IMR-90 (cell line): ENCODE measurements around the gene MAD2L2. TPM values are rescaled to one million over a fixed set of nuclear protein-coding genes. Genes with fewer than 3 reads are reported as not detected.

ENCODE experiments used
- ATAC-seq: fragments of 200-7000 bp; cut with Tn5 transposase; 2 replicates; pipeline ENCODE4 v1.9.1; 2020; ENCODE audit warnings: low read depth, mild to moderate bottlenecking, moderate library complexity
- BruUV-seq: library from RNA; stranded (reverse); fragments of 400-500 nt; replicated peaks from 2 replicates; lab custom pipeline; 2021; lab: Mats Ljungman, UMichigan
- CTCF ChIA-PET: fragments of 300-600 bp; formaldehyde crosslinking; extraction: SDS; loops from one replicate; lab custom pipeline; 2021; ENCODE audit warnings: antibody characterized with exemption; lab: Yijun Ruan, JAX
- POLR2A ChIA-PET: fragments of 300-600 bp; sonication (Branson Sonifier 250); formaldehyde crosslinking; loops from one replicate; lab custom pipeline; 2022; ENCODE audit warnings: antibody characterized with exemption; ENCODE audit not compliant: unreplicated experiment; lab: Charles Lee
- DNase-seq: peaks from one replicate; pipeline ENCODE4 v3.0.0; 2013
- H2AFZ ChIP-seq: replicated peaks from 2 replicates; pipeline ENCODE3; 2013; ENCODE audit warnings: low read length, mild to moderate bottlenecking; ENCODE audit not compliant: poor library complexity
- H2AK5ac ChIP-seq: 2 replicates; pipeline ENCODE4 v1.6.1; 2013; ENCODE audit warnings: low read depth, low read length, inconsistent platforms
- H2AK9ac ChIP-seq: replicated peaks from 2 replicates; pipeline ENCODE3; 2013; ENCODE audit warnings: mild to moderate bottlenecking, low read depth, low read length, moderate library complexity; ENCODE audit not compliant: poor library complexity
- H2BK120ac ChIP-seq: 2 replicates; pipeline ENCODE4 v1.6.1; 2013; ENCODE audit warnings: low read depth, low read length, inconsistent platforms
- H2BK15ac ChIP-seq: 3 replicates; pipeline ENCODE4 v1.6.1; 2013; ENCODE audit warnings: low read depth, low read length, inconsistent platforms
- H2BK20ac ChIP-seq: 2 replicates; pipeline ENCODE4 v1.6.1; 2013; ENCODE audit warnings: low read depth, mild to moderate bottlenecking, inconsistent platforms, low read length, moderate library complexity
- H2BK5ac ChIP-seq: 2 replicates; pipeline ENCODE4 v1.6.1; 2013; ENCODE audit warnings: mild to moderate bottlenecking, low read depth, low read length, inconsistent platforms; ENCODE audit not compliant: poor library complexity, severe bottlenecking
- H3K14ac ChIP-seq: replicated peaks from 2 replicates; pipeline ENCODE4 v1.6.1; 2013; ENCODE audit warnings: low read depth, low read length, inconsistent platforms
- H3K18ac ChIP-seq: 2 replicates; pipeline ENCODE4 v1.6.1; 2013; ENCODE audit warnings: low read depth, low read length, control low read depth
- H3K23ac ChIP-seq: 2 replicates; pipeline ENCODE4 v1.6.1; 2013; ENCODE audit warnings: low read depth, low read length, inconsistent platforms
- H3K27ac ChIP-seq: 2 replicates; pipeline ENCODE4 v1.5.1; 2013; ENCODE audit warnings: mild to moderate bottlenecking, control low read depth, low read length; ENCODE audit not compliant: insufficient read depth
- H3K27me3 ChIP-seq: 2 replicates; pipeline ENCODE4 v1.6.1; 2013; ENCODE audit warnings: low read length; ENCODE audit not compliant: control insufficient read depth, insufficient read depth
- H3K36me3 ChIP-seq: 2 replicates; pipeline ENCODE4 v1.6.1; 2013; ENCODE audit warnings: low read length, mixed read lengths; ENCODE audit not compliant: control insufficient read depth, insufficient read depth
- H3K4ac ChIP-seq: 2 replicates; pipeline ENCODE4 v1.6.1; 2013; ENCODE audit warnings: low read depth, low read length, inconsistent platforms
- H3K4me1 ChIP-seq: 2 replicates; pipeline ENCODE4 v1.6.1; 2013; ENCODE audit warnings: low read length, mixed read lengths; ENCODE audit not compliant: control insufficient read depth, insufficient read depth
- H3K4me2 ChIP-seq: 2 replicates; pipeline ENCODE4 v1.6.1; 2013; ENCODE audit warnings: low read depth, mild to moderate bottlenecking, control low read depth, low read length, moderate library complexity
- H3K4me3 ChIP-seq: 2 replicates; pipeline ENCODE4 v1.5.1; 2013; ENCODE audit warnings: low read depth, mild to moderate bottlenecking, control low read depth, low read length, moderate library complexity; ENCODE audit not compliant: insufficient read depth
- H3K56ac ChIP-seq: 2 replicates; pipeline ENCODE4 v1.6.1; 2013; ENCODE audit warnings: low read length, inconsistent platforms; ENCODE audit not compliant: insufficient read depth; ENCODE audit errors: extremely low read depth
- H3K79me1 ChIP-seq, 2 experiments: 2 replicates each; pipeline ENCODE4 v1.6.1; 2013; ENCODE audit warnings: low read length in 2 of 2, inconsistent platforms in 1 of 2, low read depth in 1 of 2
- H3K9ac ChIP-seq: 2 replicates; pipeline ENCODE4 v1.6.1; 2013; ENCODE audit warnings: low read depth, low read length, control low read depth
- H3K9me1 ChIP-seq: 2 replicates; pipeline ENCODE4 v1.6.1; 2013; ENCODE audit warnings: low read length, inconsistent platforms; ENCODE audit not compliant: insufficient read depth
- H3K9me3 ChIP-seq: 2 replicates; pipeline ENCODE4 v1.6.1; 2013; ENCODE audit warnings: low read length; ENCODE audit not compliant: control insufficient read depth, insufficient read depth
- H4K20me1 ChIP-seq: 2 replicates; pipeline ENCODE4 v1.6.1; 2013; ENCODE audit warnings: low read length, inconsistent platforms; ENCODE audit not compliant: insufficient read depth
- H4K5ac ChIP-seq: 2 replicates; pipeline ENCODE4 v1.6.1; 2013; ENCODE audit warnings: mild to moderate bottlenecking, low read depth, low read length, control low read depth
- H4K8ac ChIP-seq, 2 experiments: 2 replicates each; pipeline ENCODE4 v1.6.1; 2013; ENCODE audit warnings: low read depth in 2 of 2, low read length in 2 of 2, control low read depth in 1 of 2, inconsistent platforms in 1 of 2
- H4K91ac ChIP-seq: 2 replicates; pipeline ENCODE4 v1.6.1; 2013; ENCODE audit warnings: low read depth, low read length, inconsistent platforms; ENCODE audit not compliant: insufficient read depth
- BHLHE40 ChIP-seq: fragments of 150-350 bp; IDR thresholded peaks from 2 replicates; pipeline ENCODE4 v1.6.1; 2016; ENCODE audit warnings: mild to moderate bottlenecking, low read depth, low read length
- CEBPB ChIP-seq: IDR thresholded peaks from 2 replicates; pipeline ENCODE4 v1.6.1; 2012; ENCODE audit warnings: low read depth, low read length, improper control_type of control experiment
- FOS ChIP-seq: fragments of 150-350 bp; IDR thresholded peaks from 2 replicates; pipeline ENCODE4 v1.6.1; 2016; ENCODE audit warnings: low read depth, low read length
- MAFK ChIP-seq: IDR thresholded peaks from 2 replicates; pipeline ENCODE4 v1.6.1; 2012; ENCODE audit warnings: low read depth, low read length, improper control_type of control experiment
- MAZ ChIP-seq: IDR thresholded peaks from 2 replicates; pipeline ENCODE4 v1.6.1; 2012; ENCODE audit warnings: low read depth, mild to moderate bottlenecking, low read length, improper control_type of control experiment, moderate library complexity, borderline replicate concordance
- MXI1 ChIP-seq: IDR thresholded peaks from 2 replicates; pipeline ENCODE4 v1.6.1; 2012; ENCODE audit warnings: low read depth, mild to moderate bottlenecking, low read length, moderate library complexity, borderline replicate concordance
- NFE2L2 ChIP-seq: fragments of 150-350 bp; IDR thresholded peaks from 2 replicates; pipeline ENCODE4 v1.6.1; 2016; ENCODE audit warnings: low read depth, mild to moderate bottlenecking, low read length
- RAD21 ChIP-seq: IDR thresholded peaks from 2 replicates; pipeline ENCODE4 v1.6.1; 2012; ENCODE audit warnings: low read length, improper control_type of control experiment
- RCOR1 ChIP-seq: IDR thresholded peaks from 2 replicates; pipeline ENCODE4 v1.6.1; 2012; ENCODE audit warnings: mild to moderate bottlenecking, low read length, improper control_type of control experiment; ENCODE audit not compliant: insufficient replicate concordance
- RFX5 ChIP-seq: IDR thresholded peaks from 2 replicates; pipeline ENCODE4 v1.8.0; 2012; ENCODE audit warnings: low read depth, mild to moderate bottlenecking, low read length, moderate library complexity
- SMC3 ChIP-seq: fragments of 150-350 bp; IDR thresholded peaks from 2 replicates; pipeline ENCODE4 v1.6.1; 2016; ENCODE audit warnings: low read depth, mild to moderate bottlenecking, antibody characterized with exemption, low read length, moderate library complexity
- WGBS, 2 experiments: methylation state at CpG; one replicate each; pipeline versions ENCODE4 v1.1.5 to v1.1.7; 2013; ENCODE audit warnings: missing lambda C conversion rate in 2 of 2; ENCODE audit not compliant: insufficient read length in 1 of 2; ENCODE audit errors: extremely low coverage in 2 of 2; 5-methylcytosine and 5-hydroxymethylcytosine counted together
- dilution Hi-C: fragments of 300-500 bp; cut with HindIII; formaldehyde crosslinking; loops from one replicate; pipeline ENCODE4 v1.14.3; 2018; ENCODE audit warnings: low sequenced_read_pairs; ENCODE audit not compliant: unreplicated experiment
- in situ Hi-C: fragments of 300-500 bp; cut with MboI; formaldehyde crosslinking; loops from 3 replicates; pipeline ENCODE4 v1.14.3; 2019; ENCODE audit warnings: low sequenced_read_pairs, inconsistent platforms, mixed read lengths
- intact Hi-C: fragments of 100-400 bp; cut with micrococcal nuclease; formaldehyde crosslinking; loops from 2 replicates; pipeline ENCODE4 v1.10.0; 2022
- polyA plus RNA-seq, 3 experiments: library from polyadenylated mRNA; depleted of rRNA; stranded (reverse); fragments of >200 nt; gene quantifications; 2 replicates each; pipeline ENCODE4 v1.2.3, GENCODE V29; 2012; ENCODE audit warnings: low replicate concordance in 1 of 3
- total RNA-seq: library from RNA; depleted of rRNA; stranded (reverse); fragments of >200 nt; gene quantifications from 2 replicates; pipeline ENCODE4 v1.2.3, GENCODE V29; 2012
- TF ChIP-seq, protein P1 (sequence below): conservative IDR thresholded peaks from 2 replicates; pipeline ENCODE4 v1.5.1; 2012; ENCODE audit warnings: mild to moderate bottlenecking, low read depth, low read length, improper control_type of control experiment
- TF ChIP-seq, protein P2 (sequence below): fragments of 150-350 bp; IDR thresholded peaks from 2 replicates; pipeline ENCODE4 v1.6.1; 2017; ENCODE audit warnings: mild to moderate bottlenecking, antibody characterized with exemption, low read length, low read depth

MAD2L2 gene
- total and polyA plus RNA-seq, 2 of the 4 experiments (the other 2 are of a cell fraction): 44.6 to 70.9 TPM

GRCh38 chr1:11708554-11709350 is 27.8 kb upstream of the MAD2L2 start:
- Histone ChIP-seq H3K36me3 (no peaks in the 10 kb centered on the region), H2AK5ac (no peak overlapping the region), H3K9ac (no peak overlapping the region), H3K56ac (no peak overlapping the region), H3K18ac (no peak overlapping the region), H4K20me1 (no peaks in the 10 kb centered on the region), H3K4me2 (no peak overlapping the region), H3K4ac (no peak overlapping the region), H3K23ac (no peak overlapping the region), H2BK20ac (no peak overlapping the region), H2BK120ac (no peak overlapping the region), H3K79me1 (no peaks in the 10 kb centered on the region), H3K9me3 (no peaks in the 10 kb centered on the region), H3K4me1 (no peaks in the 10 kb centered on the region), H3K27ac (no peak overlapping the region), H4K91ac (no peak overlapping the region), H3K9me1 (no peaks in the 10 kb centered on the region), H3K4me3 (no peak overlapping the region), H4K5ac (no peak overlapping the region), H2BK5ac (no peak overlapping the region), H4K8ac (no peak overlapping the region), H3K14ac (no peak overlapping the region), H2AK9ac (no peak overlapping the region), H2AFZ (no peak overlapping the region), H3K27me3 (peaks cover 29% of the 10 kb centered on the region), H2BK15ac (no peak overlapping the region)
- WGBS, 2 experiments: 80% methylated on average over 1 of the region's 11 CpGs; no CpG with 5 or more reads in 1 of the 2 experiments
- no TSS peak for BruUV-seq
- in situ Hi-C loops: no loop called here
- dilution Hi-C loops: no loop called here
- ChIA-PET POLR2A (no interaction called here), CTCF (interaction anchor here (0.6 to 1.2 kb wide), 2 partner anchors 11 to 671 kb away, joined by 3 read pairs; no protein-coding TSS in a partner anchor)
- intact Hi-C loops: no loop called here
- no peak for DNase-seq
- ATAC-seq: no peak
- TF ChIP-seq CEBPB (no peak), MXI1 (no peak), RFX5 (no peak), MAFK (no peak), RCOR1 (no peak), NFE2L2 (no peak), BHLHE40 (no peak), SMC3 (no peak), RAD21 (no peak), FOS (no peak), MAZ (no peak)
- TF ChIP-seq, protein P1, sequence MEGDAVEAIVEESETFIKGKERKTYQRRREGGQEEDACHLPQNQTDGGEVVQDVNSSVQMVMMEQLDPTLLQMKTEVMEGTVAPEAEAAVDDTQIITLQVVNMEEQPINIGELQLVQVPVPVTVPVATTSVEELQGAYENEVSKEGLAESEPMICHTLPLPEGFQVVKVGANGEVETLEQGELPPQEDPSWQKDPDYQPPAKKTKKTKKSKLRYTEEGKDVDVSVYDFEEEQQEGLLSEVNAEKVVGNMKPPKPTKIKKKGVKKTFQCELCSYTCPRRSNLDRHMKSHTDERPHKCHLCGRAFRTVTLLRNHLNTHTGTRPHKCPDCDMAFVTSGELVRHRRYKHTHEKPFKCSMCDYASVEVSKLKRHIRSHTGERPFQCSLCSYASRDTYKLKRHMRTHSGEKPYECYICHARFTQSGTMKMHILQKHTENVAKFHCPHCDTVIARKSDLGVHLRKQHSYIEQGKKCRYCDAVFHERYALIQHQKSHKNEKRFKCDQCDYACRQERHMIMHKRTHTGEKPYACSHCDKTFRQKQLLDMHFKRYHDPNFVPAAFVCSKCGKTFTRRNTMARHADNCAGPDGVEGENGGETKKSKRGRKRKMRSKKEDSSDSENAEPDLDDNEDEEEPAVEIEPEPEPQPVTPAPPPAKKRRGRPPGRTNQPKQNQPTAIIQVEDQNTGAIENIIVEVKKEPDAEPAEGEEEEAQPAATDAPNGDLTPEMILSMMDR: no peak
- TF ChIP-seq, protein P2, sequence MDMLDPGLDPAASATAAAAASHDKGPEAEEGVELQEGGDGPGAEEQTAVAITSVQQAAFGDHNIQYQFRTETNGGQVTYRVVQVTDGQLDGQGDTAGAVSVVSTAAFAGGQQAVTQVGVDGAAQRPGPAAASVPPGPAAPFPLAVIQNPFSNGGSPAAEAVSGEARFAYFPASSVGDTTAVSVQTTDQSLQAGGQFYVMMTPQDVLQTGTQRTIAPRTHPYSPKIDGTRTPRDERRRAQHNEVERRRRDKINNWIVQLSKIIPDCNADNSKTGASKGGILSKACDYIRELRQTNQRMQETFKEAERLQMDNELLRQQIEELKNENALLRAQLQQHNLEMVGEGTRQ: no peak
